GM13977 (cell line): ENCODE results near the gene NLN.

Source experiments
- DNase-seq: peaks from one replicate; pipeline ENCODE4 v3.0.0; 2012; ENCODE audit warnings: low spot score
- CTCF ChIP-seq: IDR thresholded peaks from 2 replicates; pipeline ENCODE4 v1.5.1; 2012; ENCODE audit warnings: mild to moderate bottlenecking, control low read depth; ENCODE audit not compliant: insufficient read depth; ENCODE audit errors: extremely low read depth, missing control alignments
- in situ Hi-C: fragments of 300-500 bp; cut with MboI; formaldehyde crosslinking; loops from one replicate; pipeline ENCODE4 v1.12.0; 2022; ENCODE audit warnings: low sequenced_read_pairs, low pct_unique_long_range_greater_than_20kb, mixed read lengths, inconsistent platforms; ENCODE audit not compliant: unreplicated experiment

The NLN gene

GRCh38 chr5:65796751-65797316, 74.8 kb downstream of the NLN start:
- in situ Hi-C loops, result no loop called here
- DNase-seq, result no peak
- no peak for TF ChIP-seq CTCF

- no peak for TF ChIP-seq CTCF
- in situ Hi-C loops, result no loop called here
- no peak for DNase-seq
These were observed 75.5 kb downstream of the NLN start for GRCh38 chr5:65797481-65797880.

- no peak for DNase-seq
- no peak for TF ChIP-seq CTCF
- in situ Hi-C loops, result no loop called here
These were observed 77.9 kb downstream of the NLN start for GRCh38 chr5:65799857-65800256.

- no peak for TF ChIP-seq CTCF
- in situ Hi-C loops, result no loop called here
- DNase-seq, result no peak
These were observed 78.8 kb downstream of the NLN start for GRCh38 chr5:65800775-65801174.

- in situ Hi-C loops, result no loop called here
- DNase-seq, result no peak
- no peak for TF ChIP-seq CTCF
These were observed 79.4 kb downstream of the NLN start for GRCh38 chr5:65801352-65801783.

GRCh38 chr5:65802080-65802479, 80.1 kb downstream of the NLN start:
- in situ Hi-C loops, result no loop called here
- TF ChIP-seq CTCF, result no peak
- DNase-seq, result no peak

GRCh38 chr5:65802820-65803219, 80.8 kb downstream of the NLN start:
- in situ Hi-C loops, result no loop called here
- no peak for TF ChIP-seq CTCF
- no peak for DNase-seq
